Endothelial cell of umbilical vein (primary cell): Measurements from ENCODE around the gene RBM39. TPM values are rescaled to one million over a fixed set of nuclear protein-coding genes. Genes with fewer than 3 reads are reported as not detected.

Source experiments
- BruUV-seq: library from RNA; stranded (reverse); fragments of 400-500 nt; replicated peaks from 2 replicates; lab custom pipeline; 2021; lab: Mats Ljungman, UMichigan
- CTCF ChIA-PET: fragments of 300-600, 350-600 bp; sonication (Branson Sonifier 250); formaldehyde crosslinking; loops from one replicate; lab custom pipeline; 2021; ENCODE audit warnings: antibody characterized with exemption, inconsistent platforms; lab: Charles Lee
- POLR2A ChIA-PET: fragments of 300-600, 350-600 bp; sonication (Branson Sonifier 250); formaldehyde crosslinking; loops from one replicate; lab custom pipeline; 2021; ENCODE audit warnings: antibody characterized with exemption, inconsistent platforms; lab: Charles Lee
- DNase-seq: peaks from one replicate; pipeline ENCODE4 v3.0.0-alpha.2; 2011; ENCODE audit warnings: low read depth, low spot score
- FAIRE-seq: peaks from 2 replicates; lab custom pipeline; 2011; peaks lifted over from hg19 to GRCh38; lab: Jason Lieb, UNC
- H2AFZ ChIP-seq: 2 replicates; pipeline ENCODE4 v1.6.0; 2012; ENCODE audit warnings: low read depth, low read length, control low read depth, inconsistent platforms
- H3K27ac ChIP-seq: 2 replicates; pipeline ENCODE4 v1.5.1; 2011; ENCODE audit warnings: low read depth, mild to moderate bottlenecking, control low read depth, low read length, moderate library complexity; ENCODE audit not compliant: insufficient read depth
- H3K27me3 ChIP-seq, 2 experiments: 2 replicates each; pipeline versions ENCODE4 v1.6.0 to v1.6.1; 2011; ENCODE audit warnings: low read length in 2 of 2, mixed read lengths in 1 of 2; ENCODE audit not compliant: control insufficient read depth in 2 of 2, insufficient read depth in 2 of 2
- H3K36me3 ChIP-seq, 2 experiments: 2 replicates in 1 of 2; 3 replicates in 1 of 2; pipeline ENCODE4 v1.5.1; 2011; ENCODE audit warnings: low read length in 2 of 2, mild to moderate bottlenecking in 1 of 2, moderate library complexity in 1 of 2; ENCODE audit not compliant: control insufficient read depth in 2 of 2, insufficient read depth in 2 of 2; ENCODE audit errors: extremely low read depth in 1 of 2
- H3K4me1 ChIP-seq: 3 replicates; pipeline ENCODE4 v1.5.1; 2011; ENCODE audit warnings: mild to moderate bottlenecking, low read length; ENCODE audit not compliant: control insufficient read depth, insufficient read depth; ENCODE audit errors: extremely low read depth
- H3K4me2 ChIP-seq: 2 replicates; pipeline ENCODE4 v1.6.1; 2011; ENCODE audit warnings: low read length, control low read depth, mixed read lengths; ENCODE audit not compliant: insufficient read depth
- H3K4me3 ChIP-seq, 3 experiments: fragments of 200-600 bp in 1 of 3; sonication (generic), shearing (Covaris generic) in 1 of 3; replicated peaks in 1 of 3; 2 replicates each; pipeline ENCODE4 v1.5.1; 2011 to 2016; ENCODE audit warnings: control low read depth in 3 of 3, low read length in 3 of 3, mild to moderate bottlenecking in 2 of 3, inconsistent platforms in 1 of 3, low read depth in 1 of 3, moderate library complexity in 1 of 3; ENCODE audit not compliant: insufficient read depth in 1 of 3
- H3K79me2 ChIP-seq: 2 replicates; pipeline ENCODE4 v1.6.0; 2012; ENCODE audit warnings: low read length, inconsistent platforms; ENCODE audit not compliant: control insufficient read depth, insufficient read depth
- H3K9ac ChIP-seq: replicated peaks from 2 replicates; pipeline ENCODE3; 2011; ENCODE audit warnings: low read length, control low read depth; ENCODE audit not compliant: insufficient read depth; ENCODE audit errors: extremely low read depth
- H3K9me1 ChIP-seq: replicated peaks from 3 replicates; pipeline ENCODE4 v1.6.0; 2011; ENCODE audit warnings: mild to moderate bottlenecking, low read length; ENCODE audit not compliant: control insufficient read depth, insufficient read depth; ENCODE audit errors: extremely low read depth
- H3K9me3 ChIP-seq: replicated peaks from 2 replicates; pipeline ENCODE4 v1.5.1; 2012; ENCODE audit warnings: low read length, inconsistent platforms; ENCODE audit not compliant: control insufficient read depth, insufficient read depth
- H4K20me1 ChIP-seq: replicated peaks from 2 replicates; pipeline ENCODE3; 2011; ENCODE audit warnings: mild to moderate bottlenecking, low read length; ENCODE audit not compliant: control insufficient read depth, insufficient read depth; ENCODE audit errors: extremely low read depth
- EZH2 ChIP-seq: IDR thresholded peaks from 2 replicates; pipeline ENCODE4 v1.6.1; 2012; ENCODE audit warnings: borderline replicate concordance, low read depth, mild to moderate bottlenecking, moderate library complexity, low read length, inconsistent platforms; ENCODE audit not compliant: severe bottlenecking
- FOS ChIP-seq: IDR thresholded peaks from 2 replicates; pipeline ENCODE4 v1.6.1; 2011; ENCODE audit warnings: mild to moderate bottlenecking, low read length, moderate library complexity, borderline replicate concordance; ENCODE audit not compliant: insufficient read depth
- GATA2 ChIP-seq: IDR thresholded peaks from 2 replicates; pipeline ENCODE4 v1.7.0; 2011; ENCODE audit warnings: low read depth, mild to moderate bottlenecking, moderate library complexity, mixed read lengths, low read length; ENCODE audit not compliant: insufficient read length, insufficient read depth
- JUN ChIP-seq: IDR thresholded peaks from 2 replicates; pipeline ENCODE4 v1.6.1; 2011; ENCODE audit warnings: borderline replicate concordance, low read depth; ENCODE audit not compliant: insufficient read length, insufficient read depth
- MYC ChIP-seq: IDR thresholded peaks from one replicate; pipeline ENCODE4 v1.6.1; 2011; ENCODE audit warnings: mild to moderate bottlenecking, low read depth, low read length
- POLR2A ChIP-seq: IDR thresholded peaks from 2 replicates; pipeline ENCODE4 v1.6.1; 2012; ENCODE audit warnings: low read depth, mild to moderate bottlenecking, control low read depth, low read length
- POLR2AphosphoS5 ChIP-seq: IDR thresholded peaks from 2 replicates; pipeline ENCODE4 v1.6.1; 2012; ENCODE audit warnings: low read depth, mild to moderate bottlenecking, control low read depth, low read length, moderate library complexity; ENCODE audit not compliant: insufficient read depth
- dilution Hi-C: fragments of 300-500 bp; cut with MboI; formaldehyde crosslinking; loops from one replicate; pipeline ENCODE4 v1.15.0; 2019; ENCODE audit warnings: low sequenced_read_pairs; ENCODE audit not compliant: extremely low pct_ligation_motif_present
- intact Hi-C: fragments of 100-400 bp; cut with micrococcal nuclease; formaldehyde crosslinking; loops from one replicate; pipeline ENCODE4 v1.10.0; 2022
- polyA plus RNA-seq, 4 experiments: library from polyadenylated mRNA; depleted of rRNA in 3 of 4; stranded (reverse) in 3 of 4; unstranded in 1 of 4; fragments of >200 nt; gene quantifications; 2 replicates each; pipeline versions ENCODE4 v1.2.1 to v1.2.3, GENCODE V29; 2011 to 2012; ENCODE audit warnings: missing spikeins in 1 of 4
- total RNA-seq: library from RNA; stranded (reverse); gene quantifications from 2 replicates; pipeline ENCODE4 v1.2.3, GENCODE V29; 2021
- TF ChIP-seq, protein P1 (sequence below): IDR thresholded peaks from 2 replicates; pipeline ENCODE4 v1.6.1; 2011; ENCODE audit not compliant: insufficient read depth, insufficient read length
- TF ChIP-seq, protein P2 (sequence below), 2 donors: IDR thresholded peaks; 1 replicate in 1 of 2; 2 replicates in 1 of 2; pipeline ENCODE4 v1.5.1; 2011; ENCODE audit warnings: low read length in 2 of 2, mild to moderate bottlenecking in 2 of 2, moderate library complexity in 2 of 2, control low read depth in 1 of 2, inconsistent platforms in 1 of 2, low read depth in 1 of 2; ENCODE audit not compliant: insufficient read depth in 1 of 2; ENCODE audit errors: extremely low read depth in 1 of 2

The RBM39 gene
- total and polyA plus RNA-seq, 2 donors (not counting 3 experiments of a cell fraction or from before 2014, with no cell fraction given) = 106 to 309 TPM

DNA sequence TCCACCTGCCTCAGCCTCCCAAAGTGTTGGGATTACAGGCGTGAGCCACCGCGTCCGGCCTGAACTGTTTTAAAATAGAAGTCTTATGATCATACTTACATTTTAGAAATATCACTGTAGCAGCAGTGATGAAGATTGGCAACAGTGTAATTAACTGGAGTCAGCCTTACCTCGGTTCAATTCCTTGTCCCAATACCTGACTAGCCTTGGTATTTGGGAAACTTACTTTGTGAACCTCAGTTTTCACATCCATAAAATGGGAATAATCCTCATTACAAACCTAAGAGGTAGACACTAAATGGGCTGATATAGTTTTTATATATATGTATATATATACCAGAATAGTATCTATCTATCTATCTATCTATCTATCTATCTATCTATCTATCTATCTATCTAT, 49.0 kb upstream of the RBM39 start:
- DNase-seq = no peak
- H3K9ac ChIP-seq = no peak overlapping the region
- no TSS peak for BruUV-seq
- CTCF ChIA-PET = no interaction called here
- H3K4me3 ChIP-seq = no peak overlapping the region
- no peak overlapping the region for H2AFZ ChIP-seq
- no peak for FAIRE-seq
- no peak overlapping the region for H3K4me2 ChIP-seq
- peaks cover 2% of the 10 kb centered on the region for H4K20me1 ChIP-seq
- no peaks in the 10 kb centered on the region for H3K9me1 ChIP-seq
- no peaks in the 10 kb centered on the region for H3K4me1 ChIP-seq
- no peak overlapping the region for H3K27ac ChIP-seq
- no peak for TF ChIP-seq POLR2A
- TF ChIP-seq EZH2 = no peak
- TF ChIP-seq POLR2AphosphoS5 = no peak
- TF ChIP-seq GATA2 = no peak
- TF ChIP-seq, protein P1, sequence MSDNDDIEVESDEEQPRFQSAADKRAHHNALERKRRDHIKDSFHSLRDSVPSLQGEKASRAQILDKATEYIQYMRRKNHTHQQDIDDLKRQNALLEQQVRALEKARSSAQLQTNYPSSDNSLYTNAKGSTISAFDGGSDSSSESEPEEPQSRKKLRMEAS = no peak
- TF ChIP-seq JUN = no peak
- no peak for TF ChIP-seq FOS
- TF ChIP-seq, protein P2, sequence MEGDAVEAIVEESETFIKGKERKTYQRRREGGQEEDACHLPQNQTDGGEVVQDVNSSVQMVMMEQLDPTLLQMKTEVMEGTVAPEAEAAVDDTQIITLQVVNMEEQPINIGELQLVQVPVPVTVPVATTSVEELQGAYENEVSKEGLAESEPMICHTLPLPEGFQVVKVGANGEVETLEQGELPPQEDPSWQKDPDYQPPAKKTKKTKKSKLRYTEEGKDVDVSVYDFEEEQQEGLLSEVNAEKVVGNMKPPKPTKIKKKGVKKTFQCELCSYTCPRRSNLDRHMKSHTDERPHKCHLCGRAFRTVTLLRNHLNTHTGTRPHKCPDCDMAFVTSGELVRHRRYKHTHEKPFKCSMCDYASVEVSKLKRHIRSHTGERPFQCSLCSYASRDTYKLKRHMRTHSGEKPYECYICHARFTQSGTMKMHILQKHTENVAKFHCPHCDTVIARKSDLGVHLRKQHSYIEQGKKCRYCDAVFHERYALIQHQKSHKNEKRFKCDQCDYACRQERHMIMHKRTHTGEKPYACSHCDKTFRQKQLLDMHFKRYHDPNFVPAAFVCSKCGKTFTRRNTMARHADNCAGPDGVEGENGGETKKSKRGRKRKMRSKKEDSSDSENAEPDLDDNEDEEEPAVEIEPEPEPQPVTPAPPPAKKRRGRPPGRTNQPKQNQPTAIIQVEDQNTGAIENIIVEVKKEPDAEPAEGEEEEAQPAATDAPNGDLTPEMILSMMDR (IDR thresholded peaks at IDR 0.05; ENCODE audit: extremely low read depth in 1 of 2, insufficient read depth in 1 of 2, low read depth in 1 of 2, low read length in 2 of 2) = no peak
- TF ChIP-seq MYC = no peak
- dilution Hi-C loops = no loop called here
- H3K9me3 ChIP-seq = no peaks in the 10 kb centered on the region
- H3K27me3 ChIP-seq = no peaks in the 10 kb centered on the region
- H3K36me3 ChIP-seq = peaks cover 0 to 1% of the 10 kb centered on the region in 2 experiments
- intact Hi-C loops = no loop called here
- peaks cover 27% of the 10 kb centered on the region for H3K79me2 ChIP-seq
- POLR2A ChIA-PET = no interaction called here
